Prostate gland (tissue), 2 donors: ENCODE measurements around the gene NDST3. TPM values are rescaled to one million over a fixed set of nuclear protein-coding genes. Genes with fewer than 3 reads are reported as not detected.

Source experiments
- DNase-seq: peaks from one replicate; pipeline ENCODE4 v3.0.0-alpha.2; 2019; ENCODE audit warnings: low spot score
- H3K27ac ChIP-seq, 2 donors: fragments of 200-600 bp; sonication (generic); 2 replicates each; pipeline ENCODE4 v1.5.1; 2017 to 2019
- H3K27me3 ChIP-seq: fragments of 200-600 bp; sonication (generic); replicated peaks from 2 replicates; pipeline ENCODE4 v1.5.1; 2019; ENCODE audit not compliant: insufficient read depth
- H3K36me3 ChIP-seq, 2 donors: fragments of 200-600 bp; sonication (generic); 1 replicate in 1 of 2; 2 replicates in 1 of 2; pipeline versions ENCODE4 v1.5.1 to v1.8.1; 2017 to 2019
- H3K4me1 ChIP-seq: fragments of 200-600 bp; sonication (generic); replicated peaks from 2 replicates; pipeline ENCODE4 v1.5.1; 2019
- H3K4me3 ChIP-seq, 2 donors: fragments of 200-600 bp; sonication (generic); 2 replicates each; pipeline ENCODE4 v1.5.1; 2017 to 2019
- H3K9me3 ChIP-seq: fragments of 200-600 bp; sonication (generic); 2 replicates; pipeline ENCODE4 v1.5.1; 2017
- CTCF ChIP-seq, 4 experiments: fragments of 200-600 bp in 2 of 4; fragments of 450-650 bp in 2 of 4; sonication (generic) in 2 of 4; IDR thresholded peaks; 1 replicate in 3 of 4; 2 replicates in 1 of 4; pipeline ENCODE4 v1.5.1; 2016 to 2019; ENCODE audit warnings: antibody characterized with exemption in 4 of 4, mild to moderate bottlenecking in 2 of 4, moderate library complexity in 2 of 4
- POLR2A ChIP-seq: fragments of 450-650 bp; IDR thresholded peaks from one replicate; pipeline ENCODE4 v1.6.1; 2016; ENCODE audit warnings: antibody characterized with exemption, mild to moderate bottlenecking
- POLR2AphosphoS5 ChIP-seq: sonication (generic); formaldehyde crosslinking; IDR thresholded peaks from one replicate; pipeline ENCODE4 v1.6.1; 2017; ENCODE audit warnings: antibody characterized with exemption
- WGBS: methylation state at CpG from one replicate; pipeline ENCODE4 v1.1.5; 2018; 5-methylcytosine and 5-hydroxymethylcytosine counted together
- intact Hi-C: fragments of 100-400 bp; cut with DNase I; formaldehyde crosslinking; loops from one replicate; pipeline ENCODE4 v1.14.2; 2022
- total RNA-seq, 2 donors: library from RNA; depleted of rRNA; stranded (reverse); fragments of >200 nt; gene quantifications; one replicate each; pipeline ENCODE4 v1.1.0, GENCODE V29; 2016

Gene NDST3
- total RNA-seq, 2 donors from 2014 or later: 0.05 TPM; not detected in 1

GRCh38 chr4:118268780-118269179, 234.5 kb downstream of the NDST3 start:
- DNase-seq: no peak
- no peaks in the 10 kb centered on the region for H3K36me3 ChIP-seq
- no peaks in the 10 kb centered on the region for H3K9me3 ChIP-seq
- no peak overlapping the region for H3K4me3 ChIP-seq
- WGBS: 72% methylated on average over 3 of the region's 3 CpGs
- H3K27ac ChIP-seq: no peak overlapping the region
- TF ChIP-seq CTCF (IDR thresholded peaks at IDR 0.05): no peak
- no peak for TF ChIP-seq POLR2AphosphoS5
- no peak for TF ChIP-seq POLR2A
- no peaks in the 10 kb centered on the region for H3K27me3 ChIP-seq
- intact Hi-C loops: no loop called here
- no peaks in the 10 kb centered on the region for H3K4me1 ChIP-seq

- intact Hi-C loops: no loop called here
- TF ChIP-seq CTCF (IDR thresholded peaks at IDR 0.05) (peak; percentile 14 to 61 (median 57)), POLR2A (no peak), POLR2AphosphoS5 (no peak)
- no peaks in the 10 kb centered on the region for H3K9me3 ChIP-seq
These were observed 236.2 kb downstream of the NDST3 start for GRCh38 chr4:118270492-118270891.

GRCh38 chr4:118271788-118272187, 237.5 kb downstream of the NDST3 start:
- no peaks in the 10 kb centered on the region for H3K4me1 ChIP-seq
- no peaks in the 10 kb centered on the region for H3K27me3 ChIP-seq
- no peak for DNase-seq
- H3K36me3 ChIP-seq: no peaks in the 10 kb centered on the region
- intact Hi-C loops: no loop called here
- TF ChIP-seq POLR2A: no peak
- no peak for TF ChIP-seq CTCF (IDR thresholded peaks at IDR 0.05)
- no peak for TF ChIP-seq POLR2AphosphoS5
- H3K27ac ChIP-seq: no peak overlapping the region
- no peak overlapping the region for H3K4me3 ChIP-seq
- no peaks in the 10 kb centered on the region for H3K9me3 ChIP-seq
- WGBS: 89% methylated on average over 2 of the region's 2 CpGs

More at GRCh38 chr4:118270492-118270891, 236.2 kb downstream of the NDST3 start:
- Histone ChIP-seq H3K4me3 (no peak overlapping the region), H3K4me1 (no peaks in the 10 kb centered on the region), H3K36me3 (no peaks in the 10 kb centered on the region), H3K27ac (no peak overlapping the region), H3K27me3 (no peaks in the 10 kb centered on the region)
- no peak for DNase-seq
- WGBS: 2% methylated on average over 2 of the region's 2 CpGs

- Histone ChIP-seq H3K4me3 (no peak overlapping the region), H3K9me3 (no peaks in the 10 kb centered on the region), H3K27me3 (no peaks in the 10 kb centered on the region), H3K36me3 (no peaks in the 10 kb centered on the region), H3K4me1 (no peaks in the 10 kb centered on the region), H3K27ac (no peak overlapping the region)
- TF ChIP-seq POLR2A (no peak), CTCF (IDR thresholded peaks at IDR 0.05) (no peak), POLR2AphosphoS5 (no peak)
- 92% methylated on average over 1 of the region's 1 CpG for WGBS
- intact Hi-C loops: no loop called here
- no peak for DNase-seq
These were observed 239.4 kb downstream of the NDST3 start for GRCh38 chr4:118273642-118274041.

- H3K27me3 ChIP-seq: no peaks in the 10 kb centered on the region
- H3K4me1 ChIP-seq: peaks cover 6% of the 10 kb centered on the region
- intact Hi-C loops: no loop called here
- H3K27ac ChIP-seq: peak overlapping the region; percentile 23 to 93
- no peak overlapping the region for H3K4me3 ChIP-seq
- TF ChIP-seq POLR2A: no peak
- TF ChIP-seq POLR2AphosphoS5: peak; percentile 46
- no peaks in the 10 kb centered on the region for H3K9me3 ChIP-seq
- 30% methylated on average over 2 of the region's 2 CpGs for WGBS
- no peaks in the 10 kb centered on the region for H3K36me3 ChIP-seq
- DNase-seq: no peak
These were observed 242.3 kb downstream of the NDST3 start for GRCh38 chr4:118276580-118276979.
